ENCODE measurements around the gene SIX3. TPM values are rescaled to one million over a fixed set of nuclear protein-coding genes. Genes with fewer than 3 reads are reported as not detected.

SIX3 gene
- total RNA-seq, 1 experiment from 2014 or later: 1.4 TPM

- Histone ChIP-seq H3K79me2 (ENCODE audit: low read depth) (no peaks in the 10 kb centered on the region), H3K9me2 (ENCODE audit: insufficient read depth) (no peaks in the 10 kb centered on the region), H4K20me1 (ENCODE audit: insufficient read depth) (no peaks in the 10 kb centered on the region), H2AFZ (no peak overlapping the region), H3F3A (ENCODE audit: insufficient read depth, low read depth) (no peaks in the 10 kb centered on the region), H3K36me3 (ENCODE audit: low read depth) (no peaks in the 10 kb centered on the region), H3K27me3 (ENCODE audit: insufficient read depth, low read depth) (no peaks in the 10 kb centered on the region), H3K9me3 (ENCODE audit: insufficient read depth, low read depth) (no peaks in the 10 kb centered on the region), H3K4me2 (no peak overlapping the region), H3K4me1 (replicated peaks; ENCODE audit: insufficient read depth) (no peaks in the 10 kb centered on the region), H3K27ac (no peak overlapping the region), H3K4me3 (no peak overlapping the region)
- POLR2A ChIA-PET (ENCODE audit: unreplicated experiment): no interaction called here
- no peak for DNase-seq
- TF ChIP-seq CTCF (conservative IDR thresholded peaks at IDR 0.05): no peak
- TF ChIP-seq EZH2 (IDR thresholded peaks at IDR 0.05; ENCODE audit: low read depth): no peak
- CTCF ChIA-PET: no interaction called here
- intact Hi-C loops (cut with micrococcal nuclease; ENCODE audit: unreplicated experiment): no loop called here
- BruUV-seq (replicated peaks): no TSS peak
Observed at GRCh38 chr2:44967727-44968432, 26.4 kb downstream of the SIX3 start.

- no peaks in the 10 kb centered on the region for H3K4me1 ChIP-seq (replicated peaks; ENCODE audit: insufficient read depth)
- H3K79me2 ChIP-seq (ENCODE audit: low read depth): no peaks in the 10 kb centered on the region
- no peak overlapping the region for H2AFZ ChIP-seq
- no peak overlapping the region for H3K4me2 ChIP-seq
- H3K9me3 ChIP-seq (ENCODE audit: insufficient read depth, low read depth): no peaks in the 10 kb centered on the region
- no peak overlapping the region for H3K27ac ChIP-seq
- H3K4me3 ChIP-seq: no peak overlapping the region
- BruUV-seq (replicated peaks): no TSS peak
- ChIA-PET POLR2A (ENCODE audit: unreplicated experiment) (no interaction called here), CTCF (no interaction called here)
- intact Hi-C loops (cut with micrococcal nuclease; ENCODE audit: unreplicated experiment): no loop called here
- no peaks in the 10 kb centered on the region for H4K20me1 ChIP-seq (ENCODE audit: insufficient read depth)
- no peak for TF ChIP-seq EZH2 (IDR thresholded peaks at IDR 0.05; ENCODE audit: low read depth)
- no peak for TF ChIP-seq CTCF (conservative IDR thresholded peaks at IDR 0.05)
- no peaks in the 10 kb centered on the region for H3K9me2 ChIP-seq (ENCODE audit: insufficient read depth)
- no peaks in the 10 kb centered on the region for H3K27me3 ChIP-seq (ENCODE audit: insufficient read depth, low read depth)
- H3K36me3 ChIP-seq (ENCODE audit: low read depth): no peaks in the 10 kb centered on the region
- no peak for DNase-seq
- no peaks in the 10 kb centered on the region for H3F3A ChIP-seq (ENCODE audit: insufficient read depth, low read depth)
Observed at GRCh38 chr2:44969936-44970335, 28.4 kb downstream of the SIX3 start.

GRCh38 chr2:44970846-44971450 lies 29.4 kb downstream of the SIX3 start:
- Histone ChIP-seq H3K79me2 (ENCODE audit: low read depth) (no peaks in the 10 kb centered on the region), H4K20me1 (ENCODE audit: insufficient read depth) (no peaks in the 10 kb centered on the region), H3K4me1 (replicated peaks; ENCODE audit: insufficient read depth) (no peaks in the 10 kb centered on the region), H3K9me2 (ENCODE audit: insufficient read depth) (no peaks in the 10 kb centered on the region), H3K4me3 (no peak overlapping the region), H3F3A (ENCODE audit: insufficient read depth, low read depth) (no peaks in the 10 kb centered on the region), H3K36me3 (ENCODE audit: low read depth) (no peaks in the 10 kb centered on the region), H3K9me3 (ENCODE audit: insufficient read depth, low read depth) (no peaks in the 10 kb centered on the region), H3K27ac (no peak overlapping the region), H2AFZ (no peak overlapping the region), H3K27me3 (ENCODE audit: insufficient read depth, low read depth) (no peaks in the 10 kb centered on the region), H3K4me2 (no peak overlapping the region)
- no TSS peak for BruUV-seq (replicated peaks)
- intact Hi-C loops (cut with micrococcal nuclease; ENCODE audit: unreplicated experiment): no loop called here
- no peak for TF ChIP-seq EZH2 (IDR thresholded peaks at IDR 0.05; ENCODE audit: low read depth)
- no peak for TF ChIP-seq CTCF (conservative IDR thresholded peaks at IDR 0.05)
- ChIA-PET POLR2A (ENCODE audit: unreplicated experiment) (no interaction called here), CTCF (interaction anchor here (1.1 kb wide), 1 partner anchor 13 kb away, joined by 3 read pairs; no protein-coding TSS in a partner anchor)
- DNase-seq: no peak

Data from PC-9 (cell line).